ENCODE data around the gene NTM.

DNA sequence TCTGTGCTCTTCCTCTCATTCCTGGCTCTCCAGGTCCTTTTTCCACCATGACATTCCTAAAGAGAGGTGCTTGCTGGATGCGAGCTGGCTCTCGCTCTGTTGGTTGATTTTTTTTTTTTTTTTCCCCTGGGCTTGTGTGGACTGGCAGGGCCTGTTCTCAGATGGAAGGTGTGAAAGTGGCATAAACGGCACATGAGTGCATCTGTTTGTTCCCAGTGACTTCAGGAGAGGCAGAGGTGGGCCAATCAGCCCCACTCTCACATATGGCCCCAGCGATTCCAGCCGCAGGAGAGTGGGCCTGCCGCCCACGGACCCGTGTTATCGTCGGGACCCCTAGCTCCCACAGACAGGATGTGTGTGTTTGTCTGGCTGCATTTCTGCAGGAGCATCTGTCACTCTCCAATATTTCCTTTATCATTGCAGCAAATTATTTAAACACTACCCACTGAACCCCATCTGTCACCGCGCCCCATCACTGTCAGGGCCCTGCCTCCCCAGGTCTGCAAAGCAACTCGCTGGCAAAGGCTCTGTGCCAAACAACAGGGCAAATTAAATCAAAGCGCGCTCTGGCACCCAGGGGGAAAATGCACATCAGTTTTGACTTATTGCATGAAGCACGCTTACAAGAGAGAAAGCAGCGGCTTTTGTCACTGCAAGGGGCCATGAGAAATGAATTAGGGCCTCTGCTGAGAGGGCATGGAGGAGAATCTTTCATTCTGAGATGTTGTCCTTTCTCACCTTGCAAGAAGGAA, 886.3 kb downstream of the NTM start:
- TF ChIP-seq, protein P1, sequence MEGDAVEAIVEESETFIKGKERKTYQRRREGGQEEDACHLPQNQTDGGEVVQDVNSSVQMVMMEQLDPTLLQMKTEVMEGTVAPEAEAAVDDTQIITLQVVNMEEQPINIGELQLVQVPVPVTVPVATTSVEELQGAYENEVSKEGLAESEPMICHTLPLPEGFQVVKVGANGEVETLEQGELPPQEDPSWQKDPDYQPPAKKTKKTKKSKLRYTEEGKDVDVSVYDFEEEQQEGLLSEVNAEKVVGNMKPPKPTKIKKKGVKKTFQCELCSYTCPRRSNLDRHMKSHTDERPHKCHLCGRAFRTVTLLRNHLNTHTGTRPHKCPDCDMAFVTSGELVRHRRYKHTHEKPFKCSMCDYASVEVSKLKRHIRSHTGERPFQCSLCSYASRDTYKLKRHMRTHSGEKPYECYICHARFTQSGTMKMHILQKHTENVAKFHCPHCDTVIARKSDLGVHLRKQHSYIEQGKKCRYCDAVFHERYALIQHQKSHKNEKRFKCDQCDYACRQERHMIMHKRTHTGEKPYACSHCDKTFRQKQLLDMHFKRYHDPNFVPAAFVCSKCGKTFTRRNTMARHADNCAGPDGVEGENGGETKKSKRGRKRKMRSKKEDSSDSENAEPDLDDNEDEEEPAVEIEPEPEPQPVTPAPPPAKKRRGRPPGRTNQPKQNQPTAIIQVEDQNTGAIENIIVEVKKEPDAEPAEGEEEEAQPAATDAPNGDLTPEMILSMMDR (IDR thresholded peaks at IDR 0.05), result no peak
- no peak for TF ChIP-seq POLR2A (IDR thresholded peaks at IDR 0.05)

Data from Peyer's patch (tissue), 4 donors.